ENCODE results near the gene FRMD4A. TPM values are rescaled to one million over a fixed set of nuclear protein-coding genes. Genes with fewer than 3 reads are reported as not detected.

Gene FRMD4A
- total RNA-seq, 4 donors from 2014 or later: 27.5 to 40.4 (median 33.0) TPM

- no peak for DNase-seq (ENCODE audit: low spot score in 2 of 2)
- intact Hi-C loops (cut with DNase I; ENCODE audit: low total_unique reads): loop anchor here (10.0 kb wide), 1 partner anchor 277 kb away; no protein-coding TSS in a partner anchor
- TF ChIP-seq CTCF (IDR thresholded peaks at IDR 0.05): no peak
- TF ChIP-seq POLR2A (IDR thresholded peaks at IDR 0.05): no peak
- no peak overlapping the region for H3K4me3 ChIP-seq (ENCODE audit: low read depth, poor library complexity, severe bottlenecking)
- WGBS, 2 donors: 89% methylated on average over 9 of the region's 9 CpGs
Observed at GRCh38 chr10:14198078-14198477, 132.6 kb downstream of the FRMD4A start.

GRCh38 chr10:14196113-14196512 lies 134.6 kb downstream of the FRMD4A start:
- intact Hi-C loops (cut with DNase I; ENCODE audit: low total_unique reads): loop anchor here (10.0 kb wide), 1 partner anchor 279 kb away; no protein-coding TSS in a partner anchor
- H3K4me3 ChIP-seq (ENCODE audit: low read depth, poor library complexity, severe bottlenecking): no peak overlapping the region
- no peak for DNase-seq (ENCODE audit: low spot score in 2 of 2)
- no peak for TF ChIP-seq CTCF (IDR thresholded peaks at IDR 0.05)
- no peak for TF ChIP-seq POLR2A (IDR thresholded peaks at IDR 0.05)

- WGBS, 2 donors: 69 to 78% methylated on average over 6 of the region's 6 CpGs
- intact Hi-C loops (cut with DNase I; ENCODE audit: low total_unique reads): loop anchor here (10.0 kb wide), 1 partner anchor 279 kb away; no protein-coding TSS in a partner anchor
- no peak for DNase-seq (ENCODE audit: low spot score in 2 of 2)
Observed at GRCh38 chr10:14195433-14195832, 135.3 kb downstream of the FRMD4A start.

GRCh38 chr10:14192746-14193145 lies 138.0 kb downstream of the FRMD4A start:
- no peak for DNase-seq (ENCODE audit: low spot score in 2 of 2)
- WGBS, 2 donors: 73 to 83% methylated on average over 2 of the region's 2 CpGs
- no peak overlapping the region for H3K4me3 ChIP-seq (ENCODE audit: low read depth, poor library complexity, severe bottlenecking)
- TF ChIP-seq POLR2A (IDR thresholded peaks at IDR 0.05) (no peak), CTCF (IDR thresholded peaks at IDR 0.05) (no peak)
- intact Hi-C loops (cut with DNase I; ENCODE audit: low total_unique reads): loop anchor here (10.0 kb wide), 1 partner anchor 282 kb away; no protein-coding TSS in a partner anchor

More at GRCh38 chr10:14195433-14195832, 135.3 kb downstream of the FRMD4A start:
- TF ChIP-seq CTCF (IDR thresholded peaks at IDR 0.05): no peak
- no peak for TF ChIP-seq POLR2A (IDR thresholded peaks at IDR 0.05)
- no peak overlapping the region for H3K4me3 ChIP-seq (ENCODE audit: low read depth, poor library complexity, severe bottlenecking)

- 67 to 68% methylated on average over 1 of the region's 1 CpG for WGBS, 2 donors
- TF ChIP-seq CTCF (IDR thresholded peaks at IDR 0.05) (no peak), POLR2A (IDR thresholded peaks at IDR 0.05) (no peak)
- intact Hi-C loops (cut with DNase I; ENCODE audit: low total_unique reads): loop anchor here (10.0 kb wide), 1 partner anchor 283 kb away; no protein-coding TSS in a partner anchor
- DNase-seq (ENCODE audit: low spot score in 2 of 2): no peak
- H3K4me3 ChIP-seq (ENCODE audit: low read depth, poor library complexity, severe bottlenecking): no peak overlapping the region
Observed at GRCh38 chr10:14191871-14192270, 138.9 kb downstream of the FRMD4A start.

GRCh38 chr10:14191407-14191806 lies 139.3 kb downstream of the FRMD4A start:
- intact Hi-C loops (cut with DNase I; ENCODE audit: low total_unique reads): loop anchor here (10.0 kb wide), 1 partner anchor 283 kb away; no protein-coding TSS in a partner anchor
- no peak overlapping the region for H3K4me3 ChIP-seq (ENCODE audit: low read depth, poor library complexity, severe bottlenecking)
- TF ChIP-seq POLR2A (IDR thresholded peaks at IDR 0.05) (no peak), CTCF (IDR thresholded peaks at IDR 0.05) (no peak)
- WGBS, 2 donors: 74 to 75% methylated on average over 5 of the region's 5 CpGs
- DNase-seq (ENCODE audit: low spot score in 2 of 2): no peak
